Bone marrow (tissue), 2 donors: ENCODE data around the gene TBXAS1.

ENCODE experiments used
- DNase-seq, 2 donors: peaks; one replicate each; lab custom pipeline; 2025; lab: John Stamatoyannopoulos, UW

The TBXAS1 gene

GRCh38 chr7:140004672-140005071 is 175.6 kb downstream of the TBXAS1 start:
- no peak for DNase-seq

DNA sequence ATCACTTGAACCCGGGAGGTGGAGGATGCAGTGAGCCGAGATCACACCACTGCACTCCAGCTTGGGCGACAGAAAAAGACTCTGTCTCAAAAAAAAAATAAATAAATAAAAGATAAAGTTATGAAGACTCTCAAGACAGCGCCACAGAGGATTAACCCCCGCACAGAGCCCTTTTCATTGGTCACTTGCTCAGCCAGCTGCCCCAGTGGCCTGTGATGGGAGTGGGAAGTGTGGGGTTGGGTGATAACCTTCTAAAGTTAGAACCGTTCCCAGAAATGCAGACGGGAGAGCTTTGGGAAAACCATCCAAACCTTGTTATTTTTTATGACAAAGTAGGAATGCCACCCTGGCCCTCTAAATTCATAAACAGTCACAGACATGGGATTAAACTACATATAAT is 176.3 kb downstream of the TBXAS1 start:
- no peak for DNase-seq

DNA sequence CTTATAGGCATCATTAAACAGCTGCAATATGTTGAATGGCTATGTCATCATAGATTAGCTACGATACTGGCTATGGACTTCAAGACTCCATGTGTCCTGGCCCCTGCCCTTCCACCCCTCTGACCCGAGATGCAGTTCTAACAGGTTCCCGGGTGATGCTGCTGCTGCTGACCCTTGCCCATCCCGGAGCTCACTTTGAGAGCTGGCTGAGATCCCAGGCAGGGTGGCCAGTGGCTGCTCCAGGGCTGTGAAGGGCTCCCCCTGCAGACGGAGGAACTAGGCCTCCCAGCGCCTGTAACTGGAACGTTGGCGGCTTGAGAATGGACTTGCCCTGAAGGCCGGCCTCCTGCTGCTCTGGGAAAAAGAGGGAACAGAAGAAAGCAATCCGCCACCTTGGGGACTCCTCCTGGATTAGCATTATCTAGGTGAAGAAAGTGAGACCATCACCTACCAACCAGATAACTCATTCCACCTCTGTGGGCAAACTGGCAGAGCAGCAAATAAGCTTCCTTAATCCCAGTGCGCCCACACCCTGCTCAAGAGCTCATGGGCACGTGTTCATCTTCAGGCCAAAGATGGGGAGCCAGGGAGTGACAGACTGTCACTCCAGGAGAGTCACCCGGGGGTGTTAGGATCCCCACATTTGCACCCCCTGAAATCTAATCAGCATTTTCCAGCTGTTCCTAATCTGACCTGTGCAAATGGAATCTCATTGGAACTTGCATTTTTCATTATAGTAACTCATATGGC is 176.9 kb downstream of the TBXAS1 start:
- DNase-seq = no peak

DNA sequence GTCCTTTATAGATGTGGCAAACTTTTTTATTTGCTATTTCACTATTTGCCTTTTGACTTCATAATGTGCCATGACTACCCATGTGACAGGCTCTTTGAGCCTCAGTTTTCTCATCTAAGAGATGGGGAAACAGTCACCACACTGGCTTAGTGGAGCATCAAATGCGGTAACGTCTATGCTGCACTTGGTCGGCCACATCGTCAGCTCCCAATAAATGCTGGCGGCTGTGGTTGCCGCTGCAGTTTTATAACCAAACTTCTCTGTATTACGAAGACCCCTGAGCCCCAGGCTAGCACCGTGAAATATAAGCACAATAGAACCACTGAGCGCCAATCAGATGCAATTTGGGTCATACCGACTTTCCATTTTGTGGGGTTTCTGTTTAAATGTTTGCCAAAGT is 177.5 kb downstream of the TBXAS1 start:
- no peak for DNase-seq

- DNase-seq = no peak
These were observed 178.1 kb downstream of the TBXAS1 start for GRCh38 chr7:140007051-140007690.

DNA sequence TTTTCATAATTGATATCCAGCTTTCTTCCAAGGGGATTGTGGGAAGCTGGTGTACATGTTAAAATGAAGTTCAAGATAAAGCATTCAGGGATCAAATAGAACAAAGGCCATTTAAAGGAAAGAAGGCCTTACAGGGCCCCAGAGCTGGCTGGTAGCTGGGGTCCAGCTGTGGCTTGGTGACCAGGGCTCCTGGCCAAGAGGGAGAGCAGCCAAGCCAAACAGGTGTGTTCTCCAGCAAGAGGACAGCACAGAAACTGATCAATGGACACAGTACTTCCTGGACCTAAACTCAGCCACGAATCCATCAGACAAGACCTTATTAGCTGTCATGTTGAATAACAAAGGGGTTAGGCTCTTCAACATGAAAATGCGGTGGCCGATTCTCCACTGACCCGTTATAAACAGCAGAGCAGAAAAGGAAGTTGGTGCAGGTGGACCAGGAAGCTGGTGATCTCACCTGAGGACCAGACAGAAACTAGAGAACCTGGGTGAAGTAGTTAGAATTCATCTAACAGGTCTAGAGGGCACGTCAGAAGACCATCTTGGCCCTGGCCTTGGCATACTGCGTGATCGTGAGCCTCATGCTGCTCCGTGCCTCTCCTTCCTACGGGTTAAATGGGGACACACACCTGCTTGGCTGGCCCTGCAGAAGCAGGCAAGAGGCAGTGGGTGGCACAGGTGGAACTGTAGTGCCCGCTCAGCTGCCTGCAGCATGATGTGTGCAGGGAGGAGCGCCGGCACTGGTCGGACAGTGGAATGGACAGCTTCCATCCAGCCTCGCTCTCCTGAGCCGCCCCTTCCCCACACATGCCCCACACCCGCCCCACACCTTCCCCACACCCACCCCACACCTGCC is 179.9 kb downstream of the TBXAS1 start:
- DNase-seq = no peak

- DNase-seq = no peak
These were observed 180.7 kb downstream of the TBXAS1 start for GRCh38 chr7:140009735-140010134.

- no peak for DNase-seq
These were observed 181.3 kb downstream of the TBXAS1 start for GRCh38 chr7:140010194-140010895.

DNA sequence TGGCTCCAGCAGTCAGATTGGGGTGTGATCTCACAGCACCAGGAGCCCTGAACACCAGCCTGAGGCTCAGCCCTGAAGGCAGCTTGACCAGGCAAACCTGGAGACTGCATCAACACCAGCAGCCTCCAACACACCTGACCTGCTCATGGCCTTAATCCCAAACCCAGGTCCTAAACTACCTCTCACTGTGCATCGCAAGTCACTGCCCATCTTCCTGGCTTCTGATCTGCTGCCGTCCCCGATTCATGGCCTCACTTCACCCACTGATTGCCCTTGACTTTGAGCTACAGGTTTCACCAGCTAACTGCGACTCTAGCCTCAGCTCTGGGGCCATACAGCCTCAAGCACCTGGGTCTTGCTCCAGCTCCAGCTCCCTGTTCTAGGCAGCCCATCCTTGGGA is 184.6 kb downstream of the TBXAS1 start:
- DNase-seq = no peak

- DNase-seq = no peak
These were observed 185.1 kb downstream of the TBXAS1 start for GRCh38 chr7:140014123-140014522.

GRCh38 chr7:140015471-140015970 is 186.5 kb downstream of the TBXAS1 start:
- no peak for DNase-seq

GRCh38 chr7:140016540-140016939 is 187.5 kb downstream of the TBXAS1 start:
- DNase-seq = no peak

- no peak for DNase-seq
These were observed 188.0 kb downstream of the TBXAS1 start for GRCh38 chr7:140017034-140017433.

DNA sequence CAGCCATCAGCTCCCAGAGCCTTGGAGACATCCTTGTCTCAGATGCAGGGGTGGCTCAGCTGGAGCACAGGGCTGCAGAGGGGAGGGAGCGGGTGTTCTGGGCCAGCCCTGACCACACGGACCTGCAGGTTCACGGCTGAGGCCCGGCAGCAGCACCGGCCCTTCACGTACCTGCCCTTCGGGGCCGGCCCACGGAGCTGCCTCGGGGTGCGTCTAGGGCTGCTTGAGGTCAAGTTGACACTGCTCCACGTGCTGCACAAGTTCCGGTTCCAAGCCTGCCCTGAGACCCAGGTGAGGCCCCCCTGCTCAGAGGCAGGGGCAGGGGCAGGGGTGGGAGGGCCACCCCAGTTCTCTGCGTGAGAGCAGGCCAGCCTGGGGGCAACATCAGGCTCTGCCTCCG is 188.5 kb downstream of the TBXAS1 start:
- DNase-seq = no peak

- no peak for DNase-seq
These were observed 189.3 kb downstream of the TBXAS1 start for GRCh38 chr7:140018125-140019043.

DNA sequence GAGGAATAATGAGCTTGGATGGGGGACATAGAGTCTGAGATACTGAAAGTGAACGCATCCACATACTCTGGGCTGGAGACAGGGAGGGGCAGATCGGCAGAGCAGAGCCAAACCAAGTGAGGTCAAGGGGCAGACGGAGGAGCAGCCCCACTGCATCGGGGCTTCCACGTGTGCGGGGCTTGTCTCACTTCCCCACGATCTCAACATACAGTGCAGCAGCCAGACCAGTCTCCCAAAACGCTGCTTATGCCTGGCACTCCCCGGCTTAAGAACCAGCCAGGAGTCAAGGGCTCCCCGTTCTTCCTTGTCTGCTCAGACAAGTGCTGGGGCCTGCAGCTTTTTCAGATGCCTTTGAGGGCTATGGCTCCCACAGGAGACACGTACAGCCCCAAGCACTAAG is 190.1 kb downstream of the TBXAS1 start:
- no peak for DNase-seq

GRCh38 chr7:140019606-140020005 is 190.5 kb downstream of the TBXAS1 start:
- DNase-seq = no peak

GRCh38 chr7:140021603-140022002 is 192.5 kb downstream of the TBXAS1 start:
- DNase-seq = no peak

- DNase-seq = no peak
These were observed 193.6 kb downstream of the TBXAS1 start for GRCh38 chr7:140022582-140023211.

GRCh38 chr7:140023728-140024127 is 194.7 kb downstream of the TBXAS1 start:
- DNase-seq = no peak
